Activated T-cell treated with anti-CD3 and anti-CD28 coated beads, Interleukin-2, amount 50 U/mL, for 1 hour (primary cell): ENCODE results near the gene PACS2.
"Not testable (repeated sequence)": the region's sequence is repeated elsewhere in the genome, so short reads cannot be mapped to it uniquely, and the experiment has no call there.

Experiments
- DNase-seq: peaks from one replicate; pipeline ENCODE4 v3.0.0-alpha.2; 2020

The PACS2 gene

GRCh38 chr14:105290621-105291346, 23.8 kb upstream of the PACS2 start:
- no peak for DNase-seq

DNA sequence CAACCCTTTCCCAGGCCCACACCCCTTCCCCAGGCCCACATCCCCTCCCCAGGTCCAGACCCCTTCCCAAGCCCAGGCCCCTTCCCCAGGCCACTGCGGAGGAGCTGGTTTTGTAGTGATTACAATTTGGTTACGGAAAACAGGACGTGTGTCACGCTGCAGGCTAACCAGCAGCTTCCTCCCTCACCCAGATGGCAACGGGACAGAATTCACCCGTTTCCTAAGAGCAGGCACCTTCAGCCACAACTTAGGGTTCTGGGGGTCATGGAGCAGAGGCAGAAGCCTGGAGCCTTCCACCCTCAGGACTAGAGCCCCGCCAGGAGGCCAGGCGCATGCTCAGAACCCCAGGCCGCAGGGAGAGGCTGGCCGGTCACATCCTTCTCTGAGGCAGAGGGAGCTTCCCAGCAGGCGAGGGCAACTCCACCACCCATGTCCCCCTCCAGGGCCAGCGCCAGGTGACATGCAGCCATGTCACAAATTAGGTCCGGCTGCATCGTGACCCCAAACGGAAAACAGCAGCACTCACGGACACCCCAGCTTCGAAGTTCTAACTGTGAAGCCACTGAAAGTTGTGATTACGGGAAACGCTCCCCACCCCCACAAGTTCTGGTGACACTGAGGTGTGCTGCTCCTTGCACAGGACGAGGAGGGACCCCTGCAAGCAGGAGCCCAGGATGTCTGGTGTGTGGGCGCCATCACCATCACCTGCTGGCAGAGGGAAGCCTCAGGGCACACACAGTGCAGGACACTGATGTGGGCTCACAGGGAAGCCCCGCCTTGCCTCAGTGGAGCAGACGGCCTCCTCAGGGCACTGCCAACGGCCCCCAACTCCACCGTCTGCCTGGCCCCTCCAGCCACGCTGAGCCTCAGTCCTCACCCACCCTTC, 21.5 kb upstream of the PACS2 start:
- DNase-seq: peak; percentile 27

DNA sequence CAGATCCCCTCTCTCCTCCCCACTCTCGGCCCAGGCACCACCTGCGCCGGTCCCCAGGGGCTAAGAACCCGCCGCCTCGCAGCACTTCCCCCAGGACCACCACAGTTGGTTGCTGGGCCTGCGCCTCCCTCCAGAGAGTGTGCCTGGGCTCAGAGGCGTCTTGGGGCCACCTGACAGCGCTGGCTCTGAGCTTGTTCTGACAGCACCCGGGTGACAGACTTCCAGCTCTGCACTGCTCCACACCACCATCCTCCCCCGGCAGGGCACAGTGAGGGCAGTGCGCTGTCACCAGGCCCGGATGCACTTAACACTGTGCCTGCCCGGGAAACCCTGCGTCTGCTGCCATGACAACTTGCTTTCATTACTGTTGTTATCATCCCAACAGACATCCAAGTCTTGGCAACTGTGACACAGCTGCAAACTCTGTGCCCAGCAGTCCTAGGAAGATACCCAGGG, 20.4 kb upstream of the PACS2 start:
- peak; percentile 68 for DNase-seq

- not testable (repeated sequence) for DNase-seq
These were observed 17.2 kb upstream of the PACS2 start for GRCh38 chr14:105297311-105297710.

- DNase-seq: no peak
These were observed 14.7 kb upstream of the PACS2 start for GRCh38 chr14:105299654-105300541.

DNA sequence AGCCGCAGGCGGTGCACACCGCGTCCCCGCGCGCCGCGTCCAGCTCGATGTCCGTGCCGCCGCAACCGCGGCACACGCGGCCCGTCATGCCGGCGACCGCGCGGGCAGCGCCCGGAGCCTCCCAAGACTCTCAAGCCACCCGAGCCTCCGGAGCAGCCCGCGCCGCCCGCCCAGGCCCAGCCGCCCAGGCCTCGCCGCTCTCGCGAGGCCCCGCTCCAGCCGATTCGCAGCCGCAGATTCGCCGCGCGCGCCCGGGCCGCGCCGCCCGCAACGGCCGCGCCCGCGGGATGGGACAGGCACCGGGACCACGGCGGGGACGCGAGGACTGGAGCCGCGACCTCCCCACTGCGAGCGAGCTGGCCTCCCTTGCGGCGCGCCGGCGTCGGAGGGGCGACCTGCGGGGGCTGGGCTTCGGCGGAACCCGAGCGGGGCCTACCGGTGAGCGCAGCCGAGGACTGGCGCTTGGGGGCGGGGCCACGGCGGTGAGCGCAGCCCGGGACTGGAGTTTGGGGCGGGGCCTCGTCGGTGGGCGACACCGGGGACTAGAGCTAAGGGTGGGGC, 13.9 kb upstream of the PACS2 start, which contains the start of gene BRF1:
TSS of gene BRF1 (minus strand) at position 460 of the 561 bp plus-strand sequence. CDS start at position 88, 372 bp downstream.
- peak; percentile 98 for DNase-seq

DNA sequence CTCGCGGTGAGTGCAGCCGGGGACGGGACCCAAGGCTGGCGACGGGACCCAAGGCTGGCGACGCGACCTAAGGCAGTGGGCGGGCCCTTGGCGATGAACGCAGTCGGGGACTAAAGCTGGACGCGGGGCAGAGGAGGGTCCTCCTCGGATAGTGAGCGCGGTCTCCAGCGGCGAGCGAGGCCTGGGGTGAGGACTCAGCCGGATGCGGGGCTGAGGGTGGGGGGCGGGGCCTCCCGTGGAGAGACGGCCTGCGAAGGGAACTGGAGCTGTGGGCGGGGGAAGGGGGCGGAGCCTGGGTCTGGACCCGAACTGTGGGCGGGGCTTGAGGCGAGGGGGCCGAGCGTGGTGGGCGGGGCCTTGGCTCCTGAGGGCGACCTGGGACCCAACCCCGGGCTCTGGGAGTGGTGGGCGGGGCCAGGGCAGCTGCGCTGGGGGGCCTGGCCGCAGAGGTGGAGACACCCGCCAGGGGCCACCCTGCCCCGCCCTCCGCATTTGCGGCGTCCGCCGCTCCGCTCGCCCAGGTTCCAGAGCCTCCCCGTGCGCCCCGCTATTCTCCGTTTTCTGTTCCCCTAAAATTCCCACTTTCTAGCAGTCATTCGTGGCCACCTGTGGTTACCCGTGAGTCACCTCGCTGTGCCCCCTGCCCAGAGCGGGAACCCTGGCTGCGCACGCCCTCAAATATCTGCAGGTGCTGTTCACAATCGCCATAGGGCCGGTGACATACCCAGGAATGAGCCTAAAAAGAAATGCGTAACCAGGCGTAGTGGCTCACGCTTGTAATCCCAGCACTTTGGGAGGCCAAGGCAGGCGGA, 13.2 kb upstream of the PACS2 start:
- DNase-seq: peak; percentile 99

GRCh38 chr14:105301915-105302249, 12.7 kb upstream of the PACS2 start:
- not testable (repeated sequence) for DNase-seq

GRCh38 chr14:105303949-105304348, 10.6 kb upstream of the PACS2 start:
- DNase-seq: no peak

DNA sequence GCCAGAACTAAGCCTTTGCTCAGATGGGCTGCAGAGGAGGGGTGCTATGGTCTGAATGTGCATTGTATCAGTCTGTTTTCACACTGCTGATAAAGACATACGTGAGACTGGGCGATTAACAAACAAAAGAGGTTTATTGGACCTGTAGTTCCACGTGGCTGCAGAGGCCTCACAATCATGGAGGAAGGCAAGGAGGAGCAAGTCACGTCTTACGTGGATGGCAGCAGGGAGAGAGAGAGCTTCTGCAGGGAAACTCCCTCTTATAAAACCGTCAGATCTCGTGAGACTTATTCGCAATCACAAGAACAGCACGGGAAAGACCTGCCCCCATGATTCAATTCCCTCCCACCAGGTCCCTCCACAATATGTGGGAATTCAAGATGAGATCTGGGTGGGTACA, 10.0 kb upstream of the PACS2 start:
- DNase-seq: no peak

- no peak for DNase-seq
These were observed 9.2 kb upstream of the PACS2 start for GRCh38 chr14:105305345-105305744.

DNA sequence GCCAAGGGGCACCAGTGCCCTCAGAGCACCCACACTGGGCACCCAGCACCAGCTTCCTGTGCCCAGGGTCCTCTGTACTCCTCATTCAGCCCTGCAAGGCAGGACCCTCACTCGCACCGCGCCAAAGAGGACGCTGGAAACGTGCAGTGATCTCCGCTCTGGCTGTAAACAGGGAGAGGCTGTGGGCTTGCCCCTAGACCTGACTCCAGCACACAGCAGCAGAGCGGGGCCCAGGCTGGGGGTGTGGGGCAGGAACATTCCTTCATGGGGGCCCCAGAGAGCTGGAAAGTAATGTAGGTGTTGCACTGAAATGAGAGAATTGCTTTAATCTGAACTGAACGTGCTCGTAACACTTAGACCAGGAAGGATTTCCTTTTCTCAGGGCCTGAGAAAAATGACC, 8.8 kb upstream of the PACS2 start:
- no peak for DNase-seq

- DNase-seq: no peak
These were observed 7.4 kb upstream of the PACS2 start for GRCh38 chr14:105307052-105307727.

GRCh38 chr14:105309371-105309770, 5.2 kb upstream of the PACS2 start:
- DNase-seq: no peak

- no peak for DNase-seq
These were observed 2.7 kb upstream of the PACS2 start for GRCh38 chr14:105311838-105312237.

DNA sequence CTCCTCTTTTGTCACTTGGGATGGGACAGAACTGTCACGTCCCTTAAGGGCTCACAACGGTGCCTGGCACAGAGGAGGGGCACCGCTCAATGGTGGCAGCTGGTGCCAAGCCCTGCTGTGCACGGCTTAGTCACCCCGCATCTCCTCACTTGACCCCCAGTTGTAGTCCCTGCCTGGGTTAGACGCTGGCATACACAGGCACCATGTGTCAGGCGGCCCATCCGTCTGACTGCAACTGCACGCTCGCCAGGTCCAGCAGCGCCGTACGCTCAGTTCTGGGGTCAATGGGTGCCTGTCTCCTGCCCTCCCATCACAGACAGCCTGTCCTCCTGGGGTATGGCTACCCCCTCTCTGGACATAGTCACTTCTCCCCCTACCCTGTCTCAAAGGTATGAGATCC, 1.6 kb upstream of the PACS2 start:
- DNase-seq: no peak

- no peak for DNase-seq
These were observed 914 bp upstream of the PACS2 start for GRCh38 chr14:105313381-105314286.

DNA sequence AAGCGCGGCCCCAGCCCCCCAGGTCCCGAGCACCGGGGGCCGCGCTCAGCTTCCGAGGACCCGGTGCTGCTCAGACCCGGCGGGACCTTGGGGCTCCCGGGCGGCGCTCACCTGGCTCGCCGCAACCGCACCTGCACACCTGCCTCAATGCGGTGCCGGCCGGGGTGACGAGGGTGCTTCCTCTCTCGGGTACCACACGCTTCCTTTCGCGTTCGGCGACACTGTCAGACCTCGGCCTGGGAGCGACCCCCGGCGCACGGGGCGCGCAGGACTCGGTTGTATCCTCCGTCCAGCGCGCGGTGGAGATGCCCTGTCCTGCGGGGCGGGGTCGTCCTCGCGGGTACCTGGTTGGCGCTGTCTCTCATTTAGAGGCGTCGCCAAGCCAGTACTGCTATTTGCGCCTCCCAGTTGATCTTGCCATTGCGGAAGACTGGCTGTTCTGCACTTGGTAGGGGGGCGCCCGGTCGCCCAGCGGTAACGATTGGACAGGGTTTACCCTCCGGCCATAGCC, 718 bp downstream of the PACS2 start:
- DNase-seq: peak; percentile 66

- peak; percentile 29 for DNase-seq
These were observed 1.5 kb downstream of the PACS2 start for GRCh38 chr14:105315941-105316576.
